Testis (tissue), 3 donors: Measurements from ENCODE around the gene VDR. TPM values are rescaled to one million over a fixed set of nuclear protein-coding genes. Genes with fewer than 3 reads are reported as not detected.

Source experiments
- DNase-seq: peaks from one replicate; pipeline ENCODE4 v3.0.0-alpha.2; 2019
- H3K27ac ChIP-seq, 2 donors: fragments of 200-600 bp; sonication (generic); one replicate each; pipeline ENCODE4 v1.5.1; 2019
- H3K27me3 ChIP-seq: fragments of 200-600 bp; sonication (generic); one replicate; pipeline ENCODE4 v1.5.1; 2019
- H3K36me3 ChIP-seq: fragments of 200-600 bp; sonication (generic); one replicate; pipeline ENCODE4 v1.5.1; 2017; ENCODE audit warnings: low read depth; ENCODE audit errors: missing control alignments
- H3K4me1 ChIP-seq: fragments of 200-600 bp; sonication (generic); one replicate; pipeline ENCODE4 v1.5.1; 2019
- H3K4me3 ChIP-seq, 2 donors: fragments of 200-600 bp; sonication (generic); one replicate each; pipeline ENCODE4 v1.5.1; 2017 to 2019
- H3K9me3 ChIP-seq: fragments of 200-600 bp; sonication (generic); one replicate; pipeline ENCODE4 v1.5.1; 2017
- POLR2A ChIP-seq: fragments of 450-650 bp; IDR thresholded peaks from one replicate; pipeline ENCODE4 v1.6.1; 2017; ENCODE audit warnings: antibody characterized with exemption, mild to moderate bottlenecking, moderate library complexity
- WGBS, 2 donors: methylation state at CpG; one replicate each; pipeline ENCODE4 v1.1.5; 2018; 5-methylcytosine and 5-hydroxymethylcytosine counted together
- intact Hi-C: fragments of 100-400 bp; cut with DNase I; formaldehyde crosslinking; loops from one replicate; pipeline ENCODE4 v1.15.1; 2023; ENCODE audit warnings: low total_unique reads
- polyA plus RNA-seq: library from polyadenylated mRNA; stranded (reverse); fragments of 350-450 nt; fragmentation: Illumina TruSeq; extraction: RNeasy Lipid Tissue Mini Kit (QIAGEN cat#74804); gene quantifications from one replicate; pipeline ENCODE4 v1.2.3, GENCODE V29; 2014; ENCODE audit warnings: low read depth, low replicate concordance; ENCODE audit not compliant: insufficient read depth
- total RNA-seq, 2 donors: library from RNA; depleted of rRNA; stranded (reverse); fragments of >200 nt; gene quantifications; one replicate each; pipeline ENCODE4 v1.2.3, GENCODE V29; 2016
- TF ChIP-seq, protein P1 (sequence below), 3 experiments: fragments of 450-650 bp in 2 of 3; fragments of 200-600 bp in 1 of 3; sonication (generic) in 1 of 3; IDR thresholded peaks; one replicate each; pipeline ENCODE4 v1.5.1; 2016 to 2019; ENCODE audit warnings: antibody characterized with exemption in 3 of 3, mild to moderate bottlenecking in 2 of 3, moderate library complexity in 1 of 3

The VDR gene
- total and polyA plus RNA-seq, 3 donors from 2014 or later, result 1.4 to 3.7 (median 2.9) TPM

DNA sequence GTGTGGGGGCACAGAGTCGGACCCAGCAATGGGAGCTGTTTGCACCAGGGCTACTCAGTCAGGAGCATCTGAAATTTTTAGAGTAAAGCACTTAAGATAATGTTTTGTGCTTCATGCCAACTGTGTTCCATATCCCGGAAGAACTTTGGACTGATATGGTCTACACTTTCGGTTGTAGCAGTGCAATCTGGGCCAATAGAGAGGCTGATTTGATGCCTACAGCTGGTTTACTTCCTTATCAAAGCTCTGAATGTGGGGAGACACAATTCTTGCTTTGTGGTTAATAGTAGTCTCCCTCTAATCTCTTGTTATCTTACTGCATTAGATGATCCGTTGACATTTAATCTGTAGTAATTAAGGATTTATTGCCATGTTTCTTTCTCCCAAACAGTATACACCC, 7.8 kb upstream of the VDR start:
- Histone ChIP-seq H3K4me3 (no peak overlapping the region), H3K36me3 (no peaks in the 10 kb centered on the region), H3K4me1 (no peaks in the 10 kb centered on the region), H3K27ac (no peak overlapping the region), H3K27me3 (no peaks in the 10 kb centered on the region), H3K9me3 (no peaks in the 10 kb centered on the region)
- no peak for DNase-seq
- TF ChIP-seq, protein P1, sequence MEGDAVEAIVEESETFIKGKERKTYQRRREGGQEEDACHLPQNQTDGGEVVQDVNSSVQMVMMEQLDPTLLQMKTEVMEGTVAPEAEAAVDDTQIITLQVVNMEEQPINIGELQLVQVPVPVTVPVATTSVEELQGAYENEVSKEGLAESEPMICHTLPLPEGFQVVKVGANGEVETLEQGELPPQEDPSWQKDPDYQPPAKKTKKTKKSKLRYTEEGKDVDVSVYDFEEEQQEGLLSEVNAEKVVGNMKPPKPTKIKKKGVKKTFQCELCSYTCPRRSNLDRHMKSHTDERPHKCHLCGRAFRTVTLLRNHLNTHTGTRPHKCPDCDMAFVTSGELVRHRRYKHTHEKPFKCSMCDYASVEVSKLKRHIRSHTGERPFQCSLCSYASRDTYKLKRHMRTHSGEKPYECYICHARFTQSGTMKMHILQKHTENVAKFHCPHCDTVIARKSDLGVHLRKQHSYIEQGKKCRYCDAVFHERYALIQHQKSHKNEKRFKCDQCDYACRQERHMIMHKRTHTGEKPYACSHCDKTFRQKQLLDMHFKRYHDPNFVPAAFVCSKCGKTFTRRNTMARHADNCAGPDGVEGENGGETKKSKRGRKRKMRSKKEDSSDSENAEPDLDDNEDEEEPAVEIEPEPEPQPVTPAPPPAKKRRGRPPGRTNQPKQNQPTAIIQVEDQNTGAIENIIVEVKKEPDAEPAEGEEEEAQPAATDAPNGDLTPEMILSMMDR (IDR thresholded peaks at IDR 0.05), result no peak
- no peak for TF ChIP-seq POLR2A
- intact Hi-C loops, result no loop called here
- WGBS, 2 donors, result 60% methylated on average over 4 of the region's 4 CpGs

DNA sequence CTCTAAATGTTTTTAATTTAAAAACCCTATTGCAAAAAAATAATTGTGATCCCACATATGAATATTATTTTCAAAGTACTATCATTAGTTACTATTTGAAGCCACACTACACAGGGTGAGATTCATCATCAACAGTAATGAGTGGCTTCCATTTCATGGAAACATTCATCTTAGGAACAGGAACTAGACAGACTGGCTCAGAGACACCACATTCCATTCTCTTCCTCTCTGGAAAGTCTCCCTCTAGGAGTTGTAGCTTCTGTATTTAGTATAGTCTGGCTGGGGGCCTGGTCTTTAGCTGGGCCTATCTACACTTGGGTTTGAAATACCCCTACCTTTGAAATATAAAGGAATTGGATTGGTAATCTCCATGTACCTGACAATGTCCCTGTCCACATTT, 6.2 kb upstream of the VDR start:
- no peaks in the 10 kb centered on the region for H3K36me3 ChIP-seq
- TF ChIP-seq, protein P1 (IDR thresholded peaks at IDR 0.05), result no peak
- no peak for TF ChIP-seq POLR2A
- no peaks in the 10 kb centered on the region for H3K4me1 ChIP-seq
- H3K27me3 ChIP-seq, result no peaks in the 10 kb centered on the region
- H3K9me3 ChIP-seq, result no peaks in the 10 kb centered on the region
- H3K4me3 ChIP-seq, result no peak overlapping the region
- intact Hi-C loops, result no loop called here
- H3K27ac ChIP-seq, result no peak overlapping the region
- no peak for DNase-seq

DNA sequence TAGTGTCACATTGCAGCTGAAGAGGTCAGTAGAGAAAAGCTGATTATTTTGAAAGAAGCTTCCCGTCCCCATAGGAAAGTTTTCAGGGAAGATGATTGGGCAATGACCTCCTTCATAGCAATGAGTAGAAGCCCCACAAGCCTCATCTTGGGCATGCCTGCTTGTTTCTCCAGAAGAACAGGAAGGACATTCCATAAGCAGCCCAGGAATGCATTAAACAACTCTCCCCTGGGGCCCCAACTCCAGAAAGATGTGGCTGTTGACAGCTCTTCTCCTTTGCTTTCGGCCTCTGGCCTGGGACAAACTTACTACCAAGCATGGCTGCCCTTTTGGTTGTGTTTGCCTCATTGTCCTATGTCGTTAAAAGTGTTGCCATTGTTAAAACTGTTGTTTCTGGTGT, 5.7 kb upstream of the VDR start:
- intact Hi-C loops, result no loop called here
- Histone ChIP-seq H3K27me3 (no peaks in the 10 kb centered on the region), H3K4me1 (no peaks in the 10 kb centered on the region), H3K27ac (no peak overlapping the region), H3K4me3 (no peak overlapping the region), H3K36me3 (no peaks in the 10 kb centered on the region), H3K9me3 (no peaks in the 10 kb centered on the region)
- WGBS, 2 donors, result 51 to 89% methylated on average over 3 of the region's 3 CpGs
- TF ChIP-seq POLR2A, result no peak
- TF ChIP-seq, protein P1 (IDR thresholded peaks at IDR 0.05), result no peak
- DNase-seq, result no peak

DNA sequence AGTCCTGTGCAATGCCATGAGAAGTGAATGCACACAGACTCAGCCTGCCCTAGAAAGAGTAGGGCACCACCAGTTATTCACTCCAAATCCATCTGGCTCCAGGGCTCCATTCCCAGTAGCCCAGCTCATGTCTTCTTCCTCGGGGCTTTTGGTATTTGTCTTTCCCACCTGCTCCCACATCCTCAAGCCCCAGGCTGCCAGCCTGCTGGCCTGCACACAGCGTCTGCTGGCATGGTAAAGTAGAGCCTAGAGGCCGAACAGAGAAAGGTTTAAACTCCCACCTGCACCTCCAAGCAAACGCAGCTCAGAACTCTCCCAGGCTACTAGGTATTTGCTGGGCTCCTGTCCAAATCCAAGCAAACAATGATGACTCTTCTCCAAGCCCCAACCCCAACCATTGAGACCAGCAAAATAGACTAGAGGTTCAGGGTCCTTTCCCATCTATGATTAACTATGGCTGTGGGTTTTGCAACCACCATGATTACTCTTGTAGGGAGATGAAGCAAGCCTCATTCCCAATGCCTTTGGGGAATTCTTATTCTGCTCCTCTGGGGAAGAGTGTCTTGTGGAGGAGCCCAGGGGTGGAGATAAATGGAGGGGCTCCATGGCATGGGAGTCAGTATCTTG, 5.2 kb upstream of the VDR start:
- no peak for TF ChIP-seq POLR2A
- TF ChIP-seq, protein P1 (IDR thresholded peaks at IDR 0.05), result no peak
- DNase-seq, result no peak
- no peaks in the 10 kb centered on the region for H3K9me3 ChIP-seq
- H3K4me3 ChIP-seq, result no peak overlapping the region
- no peaks in the 10 kb centered on the region for H3K4me1 ChIP-seq
- no peak overlapping the region for H3K27ac ChIP-seq
- intact Hi-C loops, result no loop called here
- H3K36me3 ChIP-seq, result no peaks in the 10 kb centered on the region
- no peaks in the 10 kb centered on the region for H3K27me3 ChIP-seq
- WGBS, 2 donors, result 91 to 93% methylated on average over 3 to 4 of the region's 4 CpGs

DNA sequence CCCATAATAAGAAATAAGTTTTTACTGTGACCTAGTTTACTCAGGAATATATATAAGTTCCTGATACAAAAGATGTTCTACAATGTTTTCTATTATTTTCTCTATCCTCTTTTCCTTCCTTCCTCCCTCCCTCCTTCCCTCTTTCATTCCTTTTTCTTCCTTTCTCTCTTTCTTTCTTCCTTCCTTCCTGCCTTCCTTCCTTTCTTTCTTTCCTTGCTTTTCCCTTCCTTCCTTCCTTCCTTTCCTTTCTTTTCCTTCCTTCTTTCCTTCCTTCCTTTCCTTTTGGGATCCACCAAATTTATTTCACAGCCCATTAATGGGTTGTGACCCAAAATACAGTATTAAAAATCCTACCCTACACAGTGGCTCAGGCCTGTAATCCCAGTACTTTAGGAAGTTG, 3.9 kb upstream of the VDR start:
- intact Hi-C loops, result no loop called here
- H3K4me1 ChIP-seq, result peaks cover 3% of the 10 kb centered on the region
- H3K9me3 ChIP-seq, result no peaks in the 10 kb centered on the region
- TF ChIP-seq POLR2A, result no peak
- TF ChIP-seq, protein P1 (IDR thresholded peaks at IDR 0.05), result no peak
- no peak overlapping the region for H3K4me3 ChIP-seq
- DNase-seq, result no peak
- no peak overlapping the region for H3K27ac ChIP-seq
- no peaks in the 10 kb centered on the region for H3K36me3 ChIP-seq
- no peaks in the 10 kb centered on the region for H3K27me3 ChIP-seq
